ENCODE results near the gene DMD. TPM values are rescaled to one million over a fixed set of nuclear protein-coding genes. Genes with fewer than 3 reads are reported as not detected.

The DMD gene
- total and polyA plus RNA-seq, 2 of the 8 experiments (the other 6 are each of a cell fraction or from before 2014, with no cell fraction given): 4.8 to 7.4 TPM

DNA sequence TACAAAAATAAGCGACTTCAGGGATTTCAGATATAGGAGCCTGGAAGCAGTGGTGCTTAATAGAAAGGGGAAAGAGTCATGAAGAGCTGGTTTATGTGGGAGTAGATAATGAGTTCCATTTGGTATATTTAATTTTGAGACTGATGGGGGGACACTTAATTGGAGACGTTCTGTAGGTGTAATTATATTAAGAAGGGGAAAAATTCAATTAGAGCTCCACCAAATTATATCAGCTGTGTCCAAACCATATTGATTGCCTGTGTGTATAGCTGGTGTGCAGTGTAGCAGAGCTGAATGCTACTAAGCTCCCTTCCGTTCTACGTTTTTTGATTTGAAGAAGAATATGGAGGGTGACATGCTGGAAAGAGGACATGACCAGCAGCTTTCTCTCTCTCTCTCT lies 282.3 kb downstream of the DMD start (continued):
- TF ChIP-seq, protein P1, sequence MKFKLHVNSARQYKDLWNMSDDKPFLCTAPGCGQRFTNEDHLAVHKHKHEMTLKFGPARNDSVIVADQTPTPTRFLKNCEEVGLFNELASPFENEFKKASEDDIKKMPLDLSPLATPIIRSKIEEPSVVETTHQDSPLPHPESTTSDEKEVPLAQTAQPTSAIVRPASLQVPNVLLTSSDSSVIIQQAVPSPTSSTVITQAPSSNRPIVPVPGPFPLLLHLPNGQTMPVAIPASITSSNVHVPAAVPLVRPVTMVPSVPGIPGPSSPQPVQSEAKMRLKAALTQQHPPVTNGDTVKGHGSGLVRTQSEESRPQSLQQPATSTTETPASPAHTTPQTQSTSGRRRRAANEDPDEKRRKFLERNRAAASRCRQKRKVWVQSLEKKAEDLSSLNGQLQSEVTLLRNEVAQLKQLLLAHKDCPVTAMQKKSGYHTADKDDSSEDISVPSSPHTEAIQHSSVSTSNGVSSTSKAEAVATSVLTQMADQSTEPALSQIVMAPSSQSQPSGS (IDR thresholded peaks at IDR 0.05; ENCODE audit: low read length): no peak
- TF ChIP-seq NANOG (IDR thresholded peaks at IDR 0.05; ENCODE audit: insufficient read depth, low read depth, low read length, poor library complexity, severe bottlenecking) (no peak), KDM1A (IDR thresholded peaks at IDR 0.05; ENCODE audit: borderline replicate concordance, low read length) (no peak), KDM5A (IDR thresholded peaks at IDR 0.05; ENCODE audit: low read length) (no peak), HDAC2 (IDR thresholded peaks at IDR 0.05; ENCODE audit: borderline replicate concordance in 1 of 2, low read depth in 2 of 2, low read length in 2 of 2) (no peak), RFX5 (IDR thresholded peaks at IDR 0.05; ENCODE audit: borderline replicate concordance, low read depth, low read length) (no peak)
- TF ChIP-seq, protein P2, sequence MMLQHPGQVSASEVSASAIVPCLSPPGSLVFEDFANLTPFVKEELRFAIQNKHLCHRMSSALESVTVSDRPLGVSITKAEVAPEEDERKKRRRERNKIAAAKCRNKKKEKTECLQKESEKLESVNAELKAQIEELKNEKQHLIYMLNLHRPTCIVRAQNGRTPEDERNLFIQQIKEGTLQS (IDR thresholded peaks at IDR 0.05; ENCODE audit: insufficient read depth, low read depth, low read length): no peak

Measured in H1 (cell line).